IPS-15b (cell line): Measurements from ENCODE around the gene TNFSF15.

Source experiments
- H3K27me3 ChIP-seq: one replicate; pipeline ENCODE4 v1.6.1; 2013; ENCODE audit warnings: low read length; ENCODE audit not compliant: control insufficient read depth, insufficient read depth
- H3K36me3 ChIP-seq: one replicate; pipeline ENCODE4 v1.6.1; 2013; ENCODE audit warnings: low read length; ENCODE audit not compliant: control insufficient read depth, insufficient read depth
- H3K4me1 ChIP-seq: one replicate; pipeline ENCODE4 v1.6.1; 2013; ENCODE audit warnings: mild to moderate bottlenecking, low read length; ENCODE audit not compliant: control insufficient read depth, insufficient read depth
- H3K4me3 ChIP-seq: one replicate; pipeline ENCODE4 v1.5.1; 2013; ENCODE audit warnings: low read depth, low read length
- H3K9ac ChIP-seq: one replicate; pipeline ENCODE4 v1.6.1; 2013; ENCODE audit warnings: low read depth, mild to moderate bottlenecking, low read length
- H3K9me3 ChIP-seq: one replicate; pipeline ENCODE4 v1.6.1; 2013; ENCODE audit warnings: mild to moderate bottlenecking, low read length; ENCODE audit not compliant: control insufficient read depth, insufficient read depth

TNFSF15 gene

GRCh38 chr9:114820776-114821501 is 15.1 kb upstream of the TNFSF15 start:
- Histone ChIP-seq H3K4me3 (no peak overlapping the region), H3K9ac (no peak overlapping the region), H3K36me3 (no peaks in the 10 kb centered on the region), H3K4me1 (no peaks in the 10 kb centered on the region), H3K9me3 (no peaks in the 10 kb centered on the region), H3K27me3 (no peaks in the 10 kb centered on the region)

GRCh38 chr9:114818178-114818577 is 12.3 kb upstream of the TNFSF15 start:
- Histone ChIP-seq H3K36me3 (no peaks in the 10 kb centered on the region), H3K27me3 (no peaks in the 10 kb centered on the region), H3K9ac (no peak overlapping the region), H3K9me3 (no peaks in the 10 kb centered on the region), H3K4me1 (no peaks in the 10 kb centered on the region), H3K4me3 (no peak overlapping the region)

- Histone ChIP-seq H3K27me3 (no peaks in the 10 kb centered on the region), H3K4me3 (no peak overlapping the region), H3K9me3 (no peaks in the 10 kb centered on the region), H3K4me1 (no peaks in the 10 kb centered on the region), H3K9ac (no peak overlapping the region), H3K36me3 (no peaks in the 10 kb centered on the region)
Measured at GRCh38 chr9:114813717-114814418, 8.0 kb upstream of the TNFSF15 start.

GRCh38 chr9:114811966-114812636 is 6.3 kb upstream of the TNFSF15 start:
- H3K9ac ChIP-seq, result no peak overlapping the region
- H3K4me3 ChIP-seq, result no peak overlapping the region
- H3K36me3 ChIP-seq, result no peaks in the 10 kb centered on the region
- H3K4me1 ChIP-seq, result no peaks in the 10 kb centered on the region
- no peaks in the 10 kb centered on the region for H3K9me3 ChIP-seq
- no peaks in the 10 kb centered on the region for H3K27me3 ChIP-seq

GRCh38 chr9:114811301-114811700 is 5.5 kb upstream of the TNFSF15 start:
- Histone ChIP-seq H3K36me3 (no peaks in the 10 kb centered on the region), H3K9me3 (no peaks in the 10 kb centered on the region)

GRCh38 chr9:114810614-114811013 is 4.8 kb upstream of the TNFSF15 start:
- Histone ChIP-seq H3K36me3 (no peaks in the 10 kb centered on the region), H3K9ac (no peak overlapping the region), H3K27me3 (no peaks in the 10 kb centered on the region), H3K4me1 (peaks cover 3% of the 10 kb centered on the region), H3K9me3 (no peaks in the 10 kb centered on the region), H3K4me3 (no peak overlapping the region)

More at GRCh38 chr9:114811301-114811700, 5.5 kb upstream of the TNFSF15 start:
- Histone ChIP-seq H3K9ac (no peak overlapping the region), H3K27me3 (no peaks in the 10 kb centered on the region), H3K4me3 (no peak overlapping the region), H3K4me1 (peaks cover 2% of the 10 kb centered on the region)

- no peaks in the 10 kb centered on the region for H3K36me3 ChIP-seq
- H3K27me3 ChIP-seq, result no peaks in the 10 kb centered on the region
- no peaks in the 10 kb centered on the region for H3K9me3 ChIP-seq
- H3K4me1 ChIP-seq, result peaks cover 5% of the 10 kb centered on the region
- no peak overlapping the region for H3K9ac ChIP-seq
- no peak overlapping the region for H3K4me3 ChIP-seq
Measured at GRCh38 chr9:114806526-114806900, 674 bp upstream of the TNFSF15 start.

- H3K4me3 ChIP-seq, result no peak overlapping the region
- H3K9ac ChIP-seq, result no peak overlapping the region
- peaks cover 8% of the 10 kb centered on the region for H3K4me1 ChIP-seq
Measured at GRCh38 chr9:114804505-114804904, 1.3 kb downstream of the TNFSF15 start.

GRCh38 chr9:114803479-114804265 is 2.2 kb downstream of the TNFSF15 start:
- H3K9ac ChIP-seq, result no peak overlapping the region
- no peak overlapping the region for H3K4me3 ChIP-seq
- H3K27me3 ChIP-seq, result no peaks in the 10 kb centered on the region
- H3K9me3 ChIP-seq, result no peaks in the 10 kb centered on the region
- H3K4me1 ChIP-seq, result peaks cover 12% of the 10 kb centered on the region
- no peaks in the 10 kb centered on the region for H3K36me3 ChIP-seq

More at GRCh38 chr9:114804505-114804904, 1.3 kb downstream of the TNFSF15 start:
- Histone ChIP-seq H3K36me3 (no peaks in the 10 kb centered on the region), H3K9me3 (no peaks in the 10 kb centered on the region), H3K27me3 (no peaks in the 10 kb centered on the region)

- Histone ChIP-seq H3K4me1 (peaks cover 9% of the 10 kb centered on the region), H3K36me3 (no peaks in the 10 kb centered on the region), H3K9ac (no peak overlapping the region), H3K4me3 (no peak overlapping the region), H3K27me3 (no peaks in the 10 kb centered on the region), H3K9me3 (no peaks in the 10 kb centered on the region)
Measured at GRCh38 chr9:114799925-114800324, 5.9 kb downstream of the TNFSF15 start.

- Histone ChIP-seq H3K4me3 (no peak overlapping the region), H3K36me3 (no peaks in the 10 kb centered on the region), H3K9me3 (no peaks in the 10 kb centered on the region), H3K4me1 (peaks cover 9% of the 10 kb centered on the region), H3K9ac (no peak overlapping the region), H3K27me3 (no peaks in the 10 kb centered on the region)
Measured at GRCh38 chr9:114799441-114799840, 6.4 kb downstream of the TNFSF15 start.
